Sigmoid colon (tissue), 4 donors: ENCODE measurements around the gene KREMEN2.

ENCODE experiments used
- EP300 ChIP-seq, 4 donors: sonication (generic); formaldehyde crosslinking; IDR thresholded peaks; one replicate each; pipeline ENCODE4 v1.6.1; 2017; ENCODE audit warnings: antibody characterized with exemption in 4 of 4
- POLR2A ChIP-seq, 2 donors: fragments of 450-650 bp; IDR thresholded peaks; one replicate each; pipeline ENCODE4 v1.6.1; 2016; ENCODE audit warnings: antibody characterized with exemption in 2 of 2, mild to moderate bottlenecking in 2 of 2, moderate library complexity in 2 of 2
- POLR2AphosphoS5 ChIP-seq, 4 donors: sonication (generic); formaldehyde crosslinking; IDR thresholded peaks; one replicate each; pipeline ENCODE4 v1.6.1; 2017; ENCODE audit warnings: antibody characterized with exemption in 4 of 4
- TF ChIP-seq, protein P1 (sequence below), 4 experiments: fragments of 450-650 bp in 3 of 4; fragments of 200-600 bp in 1 of 4; IDR thresholded peaks; one replicate each; pipeline ENCODE4 v1.5.1; 2016 to 2019; ENCODE audit warnings: antibody characterized with exemption in 4 of 4, mild to moderate bottlenecking in 3 of 4, moderate library complexity in 2 of 4

DNA sequence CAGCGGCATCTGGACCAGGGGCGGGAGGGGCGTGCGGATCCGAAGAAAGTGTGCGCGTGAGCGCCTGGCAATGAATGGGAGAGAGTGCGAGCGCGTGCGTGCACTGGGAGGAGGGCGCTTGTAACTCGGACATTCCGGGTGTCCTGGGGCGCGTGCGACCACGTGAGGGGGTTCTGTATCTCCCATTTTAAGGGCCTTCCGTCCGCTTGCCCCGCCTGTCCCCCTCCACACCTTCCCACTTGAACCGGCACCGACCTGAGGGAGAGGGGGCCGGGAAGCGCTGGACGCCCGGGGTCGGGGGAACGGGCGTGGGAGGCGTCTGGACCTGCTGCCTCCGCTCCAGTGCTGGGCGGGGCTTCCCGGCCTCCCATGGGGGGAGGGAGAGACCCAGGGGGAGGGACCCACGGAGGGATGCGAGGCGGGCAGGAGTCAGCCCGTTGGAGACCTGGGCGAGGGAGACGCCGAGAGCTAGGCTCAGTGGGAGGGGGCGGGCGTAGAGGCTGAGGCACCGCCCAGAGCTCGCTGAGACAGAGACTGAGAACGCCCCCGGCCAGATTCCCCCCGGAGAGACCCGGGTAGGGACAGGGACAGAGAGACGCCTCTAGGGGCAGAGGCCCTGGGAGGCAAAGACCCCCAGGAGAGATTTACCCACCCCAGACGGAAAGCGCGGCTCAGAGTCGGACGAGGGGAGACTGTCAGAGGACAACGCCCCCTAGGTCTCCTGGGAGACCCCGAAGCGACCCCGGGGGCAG is at the start of gene KREMEN2:
- TF ChIP-seq EP300 (IDR thresholded peaks at IDR 0.05): no peak
- TF ChIP-seq, protein P1, sequence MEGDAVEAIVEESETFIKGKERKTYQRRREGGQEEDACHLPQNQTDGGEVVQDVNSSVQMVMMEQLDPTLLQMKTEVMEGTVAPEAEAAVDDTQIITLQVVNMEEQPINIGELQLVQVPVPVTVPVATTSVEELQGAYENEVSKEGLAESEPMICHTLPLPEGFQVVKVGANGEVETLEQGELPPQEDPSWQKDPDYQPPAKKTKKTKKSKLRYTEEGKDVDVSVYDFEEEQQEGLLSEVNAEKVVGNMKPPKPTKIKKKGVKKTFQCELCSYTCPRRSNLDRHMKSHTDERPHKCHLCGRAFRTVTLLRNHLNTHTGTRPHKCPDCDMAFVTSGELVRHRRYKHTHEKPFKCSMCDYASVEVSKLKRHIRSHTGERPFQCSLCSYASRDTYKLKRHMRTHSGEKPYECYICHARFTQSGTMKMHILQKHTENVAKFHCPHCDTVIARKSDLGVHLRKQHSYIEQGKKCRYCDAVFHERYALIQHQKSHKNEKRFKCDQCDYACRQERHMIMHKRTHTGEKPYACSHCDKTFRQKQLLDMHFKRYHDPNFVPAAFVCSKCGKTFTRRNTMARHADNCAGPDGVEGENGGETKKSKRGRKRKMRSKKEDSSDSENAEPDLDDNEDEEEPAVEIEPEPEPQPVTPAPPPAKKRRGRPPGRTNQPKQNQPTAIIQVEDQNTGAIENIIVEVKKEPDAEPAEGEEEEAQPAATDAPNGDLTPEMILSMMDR (IDR thresholded peaks at IDR 0.05): no peak
- TF ChIP-seq POLR2A (IDR thresholded peaks at IDR 0.05): no peak
- TF ChIP-seq POLR2AphosphoS5 (IDR thresholded peaks at IDR 0.05): no peak
